Measurements from ENCODE around the gene MEG3. TPM values are rescaled to one million over a fixed set of nuclear protein-coding genes. Genes with fewer than 3 reads are reported as not detected.
"Not testable (repeated sequence)": the region's sequence is repeated elsewhere in the genome, so short reads cannot be mapped to it uniquely, and the experiment has no call there.

Gene MEG3
- total RNA-seq, 1 experiment from 2014 or later, result not detected

- H3K9me3 Mint-ChIP-seq (ENCODE audit: low read depth, unreplicated experiment), result no peaks in the 10 kb centered on the region
- CTCF ChIA-PET, result interaction anchor here (0.6 kb wide), 1 partner anchor 784 kb away, joined by 3 read pairs; no protein-coding TSS in a partner anchor
- TF ChIP-seq CTCF (IDR thresholded peaks at IDR 0.05; ENCODE audit: unreplicated experiment), result no peak
- no peaks in the 10 kb centered on the region for H3K4me1 Mint-ChIP-seq (ENCODE audit: low read depth, unreplicated experiment)
- H3K4me3 Mint-ChIP-seq (ENCODE audit: low read depth, unreplicated experiment), result no peak overlapping the region
- H3K36me3 Mint-ChIP-seq (ENCODE audit: insufficient read depth, unreplicated experiment), result no peaks in the 10 kb centered on the region
- DNase-seq, result no peak
- no peak overlapping the region for H3K27ac Mint-ChIP-seq (ENCODE audit: unreplicated experiment)
- intact Hi-C loops (cut with micrococcal nuclease; ENCODE audit: unreplicated experiment), result no loop called here
- peaks cover 55% of the 10 kb centered on the region for H3K27me3 Mint-ChIP-seq (ENCODE audit: unreplicated experiment)
- no TSS peak for BruUV-seq (replicated peaks)
Measured at GRCh38 chr14:100796946-100797345, 29.0 kb upstream of the MEG3 start.

DNA sequence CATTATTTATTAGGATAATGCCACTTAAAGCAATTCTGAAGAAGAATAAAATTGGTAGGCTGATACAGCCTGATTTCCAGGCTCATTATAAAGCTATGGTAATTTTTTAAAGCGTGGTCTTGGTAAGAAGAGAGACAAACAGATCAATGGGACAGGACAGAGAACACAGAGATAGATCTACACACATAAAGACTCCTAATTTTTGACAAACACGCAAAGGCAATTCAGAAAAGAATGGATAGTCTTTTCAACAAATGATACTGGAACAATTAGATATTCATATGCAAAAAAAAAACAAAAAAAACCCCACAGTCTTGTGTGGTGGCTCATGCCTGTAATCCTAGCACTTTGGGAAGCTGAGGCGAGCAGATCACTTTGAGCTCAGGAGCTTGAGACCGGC is 25.9 kb upstream of the MEG3 start:
- TF ChIP-seq CTCF (IDR thresholded peaks at IDR 0.05; ENCODE audit: unreplicated experiment), result no peak
- Mint-ChIP-seq H3K4me3 (ENCODE audit: low read depth, unreplicated experiment) (no peak overlapping the region), H3K27ac (ENCODE audit: unreplicated experiment) (no peak overlapping the region), H3K36me3 (ENCODE audit: insufficient read depth, unreplicated experiment) (no peaks in the 10 kb centered on the region), H3K27me3 (ENCODE audit: unreplicated experiment) (peaks cover 58% of the 10 kb centered on the region), H3K4me1 (ENCODE audit: low read depth, unreplicated experiment) (no peaks in the 10 kb centered on the region), H3K9me3 (ENCODE audit: low read depth, unreplicated experiment) (no peaks in the 10 kb centered on the region)
- CTCF ChIA-PET, result no interaction called here
- no peak for DNase-seq
- no TSS peak for BruUV-seq (replicated peaks)
- intact Hi-C loops (cut with micrococcal nuclease; ENCODE audit: unreplicated experiment), result no loop called here

DNA sequence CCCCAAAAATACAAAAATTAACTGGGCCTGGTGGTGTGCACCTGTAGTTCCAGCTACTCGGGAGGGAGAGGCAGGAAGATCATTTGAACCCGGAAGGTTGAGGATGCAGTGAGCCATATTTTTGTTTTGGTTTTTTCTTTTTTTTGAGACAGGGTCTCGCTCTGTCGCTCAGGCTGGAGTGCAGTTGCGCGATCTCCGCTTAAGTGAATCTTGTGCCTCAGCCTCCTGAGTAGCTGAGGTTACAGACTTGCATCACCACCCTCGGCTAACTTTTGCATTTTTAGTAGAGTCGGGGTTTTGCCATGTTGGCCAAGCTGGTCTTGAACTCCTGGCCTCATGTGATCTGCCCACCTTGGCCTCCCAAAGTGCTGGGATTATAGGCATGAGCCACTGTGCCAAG is 24.5 kb upstream of the MEG3 start:
- H3K4me1 Mint-ChIP-seq (ENCODE audit: low read depth, unreplicated experiment); DNase-seq; H3K4me3 Mint-ChIP-seq (ENCODE audit: low read depth, unreplicated experiment); BruUV-seq (replicated peaks); intact Hi-C loops (cut with micrococcal nuclease; ENCODE audit: unreplicated experiment); H3K36me3 Mint-ChIP-seq (ENCODE audit: insufficient read depth, unreplicated experiment); H3K27ac Mint-ChIP-seq (ENCODE audit: unreplicated experiment); CTCF ChIA-PET; H3K9me3 Mint-ChIP-seq (ENCODE audit: low read depth, unreplicated experiment): not testable (repeated sequence)
- H3K27me3 Mint-ChIP-seq (ENCODE audit: unreplicated experiment), result peaks cover 57% of the 10 kb centered on the region

DNA sequence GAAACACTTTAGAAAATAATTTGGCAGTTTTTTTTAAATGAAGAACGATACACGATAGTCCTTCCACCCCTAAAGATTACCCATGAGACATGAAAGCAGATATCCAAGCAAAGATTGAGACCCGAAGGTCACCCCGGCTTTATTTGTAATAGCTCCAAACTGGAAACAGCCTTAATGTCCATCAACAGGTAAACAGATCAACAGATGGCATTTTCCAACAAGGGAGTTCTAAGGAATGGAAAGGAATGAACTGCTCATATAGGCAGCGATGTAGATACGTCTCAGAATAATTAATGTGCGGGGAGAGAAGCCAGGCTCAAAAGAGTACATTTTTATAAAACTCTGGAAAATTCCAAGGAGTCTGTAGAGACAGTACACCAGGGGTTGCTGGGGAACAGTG is 23.7 kb upstream of the MEG3 start:
- Mint-ChIP-seq H3K9me3 (ENCODE audit: low read depth, unreplicated experiment) (no peaks in the 10 kb centered on the region), H3K27me3 (ENCODE audit: unreplicated experiment) (peaks cover 57% of the 10 kb centered on the region), H3K27ac (ENCODE audit: unreplicated experiment) (no peak overlapping the region), H3K4me1 (ENCODE audit: low read depth, unreplicated experiment) (no peaks in the 10 kb centered on the region), H3K36me3 (ENCODE audit: insufficient read depth, unreplicated experiment) (no peaks in the 10 kb centered on the region), H3K4me3 (ENCODE audit: low read depth, unreplicated experiment) (no peak overlapping the region)
- no peak for TF ChIP-seq CTCF (IDR thresholded peaks at IDR 0.05; ENCODE audit: unreplicated experiment)
- no peak for DNase-seq
- no TSS peak for BruUV-seq (replicated peaks)
- intact Hi-C loops (cut with micrococcal nuclease; ENCODE audit: unreplicated experiment), result no loop called here
- CTCF ChIA-PET, result no interaction called here

GRCh38 chr14:100802766-100803165 is 23.2 kb upstream of the MEG3 start:
- Mint-ChIP-seq H3K36me3 (ENCODE audit: insufficient read depth, unreplicated experiment) (no peaks in the 10 kb centered on the region), H3K27ac (ENCODE audit: unreplicated experiment) (no peak overlapping the region), H3K4me1 (ENCODE audit: low read depth, unreplicated experiment) (no peaks in the 10 kb centered on the region), H3K4me3 (ENCODE audit: low read depth, unreplicated experiment) (no peak overlapping the region), H3K9me3 (ENCODE audit: low read depth, unreplicated experiment) (no peaks in the 10 kb centered on the region), H3K27me3 (ENCODE audit: unreplicated experiment) (peaks cover 57% of the 10 kb centered on the region)
- no TSS peak for BruUV-seq (replicated peaks)
- intact Hi-C loops (cut with micrococcal nuclease; ENCODE audit: unreplicated experiment), result no loop called here
- CTCF ChIA-PET, result no interaction called here
- no peak for DNase-seq
- TF ChIP-seq CTCF (IDR thresholded peaks at IDR 0.05; ENCODE audit: unreplicated experiment), result no peak

All from Calu3 (cell line).